Measurements from ENCODE around the gene TLR10.

The TLR10 gene

DNA sequence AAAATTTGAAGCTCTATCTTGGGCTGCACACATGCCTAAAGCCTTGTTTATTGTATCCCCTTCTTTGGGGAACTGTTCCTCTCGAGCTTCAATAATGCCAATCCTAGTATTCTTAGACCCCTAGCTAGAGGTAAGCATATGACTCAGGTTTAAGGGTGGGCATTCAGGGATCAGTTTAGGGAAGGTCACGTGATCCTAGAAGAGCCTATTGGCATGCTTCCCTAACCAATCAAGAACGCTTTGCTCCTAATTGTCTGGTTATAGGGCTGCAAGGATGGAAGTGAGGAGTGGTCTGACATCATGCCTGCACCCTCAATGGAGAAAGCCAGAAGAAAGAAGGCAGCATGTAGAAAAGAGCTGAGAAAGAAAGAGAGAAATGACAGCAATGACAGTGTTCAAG lies 46.9 kb downstream of the TLR10 start:
- in situ Hi-C loops (cut with MboI; ENCODE audit: low sequenced_read_pairs, unreplicated experiment): loop anchor here (10.0 kb wide), 1 partner anchor 671 kb away; no protein-coding TSS in a partner anchor
- no peak for TF ChIP-seq CTCF (IDR thresholded peaks at IDR 0.05; ENCODE audit: borderline replicate concordance, control extremely low read depth, extremely low read depth, insufficient read depth, missing control alignments)

GRCh38 chr4:38734911-38735310 lies 47.9 kb downstream of the TLR10 start:
- DNase-seq (ENCODE audit: low spot score): no peak
- in situ Hi-C loops (cut with MboI; ENCODE audit: low sequenced_read_pairs, unreplicated experiment): loop anchor here (10.0 kb wide), 1 partner anchor 670 kb away; no protein-coding TSS in a partner anchor
- TF ChIP-seq CTCF (IDR thresholded peaks at IDR 0.05; ENCODE audit: borderline replicate concordance, control extremely low read depth, extremely low read depth, insufficient read depth, missing control alignments): no peak

More for the DNA sequence above, 46.9 kb downstream of the TLR10 start:
- DNase-seq (ENCODE audit: low spot score): no peak

DNA sequence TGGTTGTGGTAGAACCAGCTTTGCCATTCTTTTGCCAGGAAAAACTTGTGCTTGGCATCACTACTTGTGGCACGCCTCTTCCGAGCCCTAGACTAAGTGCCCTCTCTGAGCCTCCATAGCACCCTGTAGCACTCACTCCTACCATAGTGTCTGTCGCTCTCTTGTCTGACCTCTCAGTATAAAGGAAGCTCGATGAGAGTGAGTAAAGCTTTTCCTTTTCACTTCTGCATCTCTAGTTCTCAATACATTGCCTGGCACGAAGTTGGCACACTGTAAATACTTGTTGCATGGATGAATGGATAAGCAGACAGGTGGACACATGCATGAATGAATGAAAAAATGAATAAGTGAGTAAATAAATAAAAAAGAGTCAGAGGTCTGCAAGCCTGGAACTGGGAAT lies 48.3 kb downstream of the TLR10 start:
- in situ Hi-C loops (cut with MboI; ENCODE audit: low sequenced_read_pairs, unreplicated experiment): loop anchor here (10.0 kb wide), 1 partner anchor 670 kb away; no protein-coding TSS in a partner anchor
- TF ChIP-seq CTCF (IDR thresholded peaks at IDR 0.05; ENCODE audit: borderline replicate concordance, control extremely low read depth, extremely low read depth, insufficient read depth, missing control alignments): no peak
- DNase-seq (ENCODE audit: low spot score): no peak

GRCh38 chr4:38733663-38734062 lies 49.1 kb downstream of the TLR10 start:
- no peak for TF ChIP-seq CTCF (IDR thresholded peaks at IDR 0.05; ENCODE audit: borderline replicate concordance, control extremely low read depth, extremely low read depth, insufficient read depth, missing control alignments)
- DNase-seq (ENCODE audit: low spot score): no peak
- in situ Hi-C loops (cut with MboI; ENCODE audit: low sequenced_read_pairs, unreplicated experiment): loop anchor here (10.0 kb wide), 1 partner anchor 669 kb away; no protein-coding TSS in a partner anchor

DNA sequence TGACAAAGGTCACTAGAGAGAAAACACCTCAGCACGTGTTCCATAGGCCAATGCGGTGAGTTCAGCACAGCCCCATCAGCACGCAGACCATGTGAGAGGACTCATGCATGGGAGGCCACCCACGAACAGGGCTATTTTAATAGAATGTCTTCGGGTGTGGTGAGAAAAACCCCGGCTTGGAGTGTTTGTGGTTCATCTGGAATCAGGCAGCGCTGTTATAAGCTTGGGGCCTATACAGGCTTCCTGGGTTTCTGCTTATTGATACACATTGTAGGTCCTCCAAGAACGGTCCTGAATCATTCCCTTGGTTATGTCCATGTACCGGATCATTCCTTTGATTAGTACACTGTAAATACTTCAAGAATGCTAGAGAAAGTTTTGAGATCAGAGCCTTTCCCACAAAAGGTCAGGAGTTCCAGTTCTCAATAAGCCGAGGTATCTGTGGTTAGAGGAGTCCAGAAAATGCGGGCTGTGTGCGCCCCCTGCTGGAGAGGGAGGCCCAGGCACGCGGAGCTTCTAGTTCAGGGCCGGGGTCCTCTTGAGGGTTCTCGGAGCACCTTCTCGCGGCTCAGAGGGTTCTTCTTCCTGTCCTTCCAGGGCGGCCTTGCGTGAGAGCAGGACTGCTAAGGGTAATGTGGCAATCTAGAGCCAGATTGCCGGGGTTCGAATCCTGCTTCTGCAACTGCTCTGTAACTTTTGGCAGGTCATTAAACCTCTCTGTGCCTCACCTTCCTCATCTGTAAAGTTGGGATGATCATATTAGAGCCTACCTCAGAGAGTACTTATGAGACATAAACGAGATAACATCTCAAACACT lies 51.8 kb downstream of the TLR10 start:
- TF ChIP-seq CTCF (IDR thresholded peaks at IDR 0.05; ENCODE audit: borderline replicate concordance, control extremely low read depth, extremely low read depth, insufficient read depth, missing control alignments): peak; percentile 78
- peak; percentile 80 for DNase-seq (ENCODE audit: low spot score)
- in situ Hi-C loops (cut with MboI; ENCODE audit: low sequenced_read_pairs, unreplicated experiment): loop anchor here (10.0 kb wide), 1 partner anchor 666 kb away; no protein-coding TSS in a partner anchor

- no peak for DNase-seq (ENCODE audit: low spot score)
- in situ Hi-C loops (cut with MboI; ENCODE audit: low sequenced_read_pairs, unreplicated experiment): loop anchor here (10.0 kb wide), 1 partner anchor 666 kb away; no protein-coding TSS in a partner anchor
- no peak for TF ChIP-seq CTCF (IDR thresholded peaks at IDR 0.05; ENCODE audit: borderline replicate concordance, control extremely low read depth, extremely low read depth, insufficient read depth, missing control alignments)
Measured at GRCh38 chr4:38730493-38730829, 52.3 kb downstream of the TLR10 start.
